Astrocyte (in vitro differentiated cells and primary cell): ENCODE measurements around the gene RNASEL. TPM values are rescaled to one million over a fixed set of nuclear protein-coding genes. Genes with fewer than 3 reads are reported as not detected.

Experiments used
- DNase-seq: peaks from one replicate; pipeline ENCODE4 v3.0.0-alpha.2; 2010; ENCODE audit warnings: low read depth
- FAIRE-seq: peaks from 2 replicates; lab custom pipeline; 2011; peaks lifted over from hg19 to GRCh38; lab: Jason Lieb, UNC
- H2AFZ ChIP-seq: 2 replicates; pipeline ENCODE4 v1.6.0; 2012; ENCODE audit warnings: low read depth, low read length, inconsistent platforms
- H3K27ac ChIP-seq: 2 replicates; pipeline ENCODE4 v1.5.1; 2011; ENCODE audit warnings: low read depth, low read length, inconsistent platforms
- H3K27me3 ChIP-seq: 2 replicates; pipeline ENCODE4 v1.6.0; 2011; ENCODE audit warnings: low read length, inconsistent platforms; ENCODE audit not compliant: insufficient read depth
- H3K36me3 ChIP-seq: 2 replicates; pipeline ENCODE4 v1.5.1; 2011; ENCODE audit warnings: low read length, inconsistent platforms; ENCODE audit not compliant: insufficient read depth
- H3K4me1 ChIP-seq: 2 replicates; pipeline ENCODE4 v1.5.1; 2011; ENCODE audit warnings: low read length, inconsistent platforms; ENCODE audit not compliant: insufficient read depth
- H3K4me2 ChIP-seq: 2 replicates; pipeline ENCODE4 v1.6.0; 2012; ENCODE audit warnings: low read length, inconsistent platforms
- H3K4me3 ChIP-seq: 2 replicates; pipeline ENCODE4 v1.5.1; 2011; ENCODE audit warnings: low read depth, mild to moderate bottlenecking, low read length, inconsistent platforms; ENCODE audit not compliant: insufficient read depth
- H3K79me2 ChIP-seq: 2 replicates; pipeline ENCODE4 v1.6.0; 2012; ENCODE audit warnings: mild to moderate bottlenecking, low read length, inconsistent platforms; ENCODE audit not compliant: insufficient read depth
- H3K9ac ChIP-seq: 2 replicates; pipeline ENCODE4 v1.6.0; 2012; ENCODE audit warnings: mild to moderate bottlenecking, low read length, inconsistent platforms
- H3K9me3 ChIP-seq: 2 replicates; pipeline ENCODE4 v1.5.1; 2012; ENCODE audit warnings: low read depth, mild to moderate bottlenecking, low read length, inconsistent platforms; ENCODE audit not compliant: insufficient read depth
- H4K20me1 ChIP-seq: 2 replicates; pipeline ENCODE4 v1.6.0; 2012; ENCODE audit warnings: low read length, inconsistent platforms; ENCODE audit not compliant: insufficient read depth
- H3K27ac Mint-ChIP-seq: one replicate; pipeline ENCODE4 v1.8.0; 2021; ENCODE audit warnings: mild to moderate bottlenecking, mixed read lengths; ENCODE audit not compliant: unreplicated experiment
- H3K27me3 Mint-ChIP-seq: one replicate; pipeline ENCODE4 v1.8.0; 2021; ENCODE audit warnings: low read depth, mixed read lengths; ENCODE audit not compliant: unreplicated experiment
- H3K36me3 Mint-ChIP-seq: one replicate; pipeline ENCODE4 v1.8.0; 2021; ENCODE audit warnings: low read depth, mixed read lengths; ENCODE audit not compliant: unreplicated experiment
- H3K4me1 Mint-ChIP-seq: one replicate; pipeline ENCODE4 v1.8.0; 2021; ENCODE audit warnings: low read depth, mixed read lengths; ENCODE audit not compliant: unreplicated experiment
- H3K4me3 Mint-ChIP-seq: one replicate; pipeline ENCODE4 v1.8.0; 2021; ENCODE audit warnings: mild to moderate bottlenecking, moderate library complexity, mixed read lengths; ENCODE audit not compliant: unreplicated experiment
- H3K9me3 Mint-ChIP-seq: one replicate; pipeline ENCODE4 v1.8.0; 2021; ENCODE audit warnings: mild to moderate bottlenecking, mixed read lengths; ENCODE audit not compliant: unreplicated experiment
- EZH2 ChIP-seq: IDR thresholded peaks from 2 replicates; pipeline ENCODE4 v1.6.1; 2012; ENCODE audit warnings: mild to moderate bottlenecking, low read length, inconsistent platforms; ENCODE audit not compliant: insufficient read depth
- total RNA-seq: library from RNA; stranded (reverse); gene quantifications from 2 replicates; pipeline ENCODE4 v1.2.1, GENCODE V29; 2021
- TF ChIP-seq, protein P1 (sequence below): IDR thresholded peaks from 2 replicates; pipeline ENCODE4 v1.5.1; 2011; ENCODE audit warnings: low read depth, mild to moderate bottlenecking, inconsistent platforms, low read length, moderate library complexity; ENCODE audit not compliant: insufficient read depth

The RNASEL gene
- total RNA-seq, 1 donor from 2014 or later = 1.8 TPM

DNA sequence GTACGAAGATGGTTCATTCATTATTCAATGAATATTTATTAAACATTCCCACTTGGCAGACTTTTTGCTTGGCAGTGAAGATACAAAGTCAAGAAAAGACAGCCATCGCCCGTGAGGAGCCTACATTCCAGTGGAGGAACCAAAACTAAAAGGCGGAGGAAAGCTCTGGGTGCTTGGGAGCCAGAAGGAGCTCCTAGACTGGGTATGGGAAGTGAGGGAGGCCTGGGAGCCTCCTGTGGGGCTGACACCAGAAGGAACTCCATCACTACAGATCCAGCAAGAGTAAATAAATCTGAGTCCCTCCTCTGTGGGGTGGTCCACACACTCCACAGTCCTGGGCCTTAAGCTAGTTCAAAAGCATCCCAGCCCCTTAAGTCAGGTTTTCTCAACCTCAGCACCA lies 14.9 kb downstream of the RNASEL start:
- Mint-ChIP-seq H3K27ac (no peak overlapping the region), H3K9me3 (no peaks in the 10 kb centered on the region), H3K4me3 (no peak overlapping the region), H3K36me3 (no peaks in the 10 kb centered on the region), H3K4me1 (peaks cover 8% of the 10 kb centered on the region), H3K27me3 (no peaks in the 10 kb centered on the region)
- Histone ChIP-seq H3K27ac (no peak overlapping the region), H3K4me1 (peaks cover 4% of the 10 kb centered on the region), H2AFZ (no peak overlapping the region), H3K4me3 (no peak overlapping the region), H3K9me3 (no peaks in the 10 kb centered on the region), H3K4me2 (no peak overlapping the region), H4K20me1 (no peaks in the 10 kb centered on the region), H3K27me3 (no peaks in the 10 kb centered on the region), H3K79me2 (no peaks in the 10 kb centered on the region), H3K9ac (no peak overlapping the region), H3K36me3 (no peaks in the 10 kb centered on the region)
- TF ChIP-seq, protein P1, sequence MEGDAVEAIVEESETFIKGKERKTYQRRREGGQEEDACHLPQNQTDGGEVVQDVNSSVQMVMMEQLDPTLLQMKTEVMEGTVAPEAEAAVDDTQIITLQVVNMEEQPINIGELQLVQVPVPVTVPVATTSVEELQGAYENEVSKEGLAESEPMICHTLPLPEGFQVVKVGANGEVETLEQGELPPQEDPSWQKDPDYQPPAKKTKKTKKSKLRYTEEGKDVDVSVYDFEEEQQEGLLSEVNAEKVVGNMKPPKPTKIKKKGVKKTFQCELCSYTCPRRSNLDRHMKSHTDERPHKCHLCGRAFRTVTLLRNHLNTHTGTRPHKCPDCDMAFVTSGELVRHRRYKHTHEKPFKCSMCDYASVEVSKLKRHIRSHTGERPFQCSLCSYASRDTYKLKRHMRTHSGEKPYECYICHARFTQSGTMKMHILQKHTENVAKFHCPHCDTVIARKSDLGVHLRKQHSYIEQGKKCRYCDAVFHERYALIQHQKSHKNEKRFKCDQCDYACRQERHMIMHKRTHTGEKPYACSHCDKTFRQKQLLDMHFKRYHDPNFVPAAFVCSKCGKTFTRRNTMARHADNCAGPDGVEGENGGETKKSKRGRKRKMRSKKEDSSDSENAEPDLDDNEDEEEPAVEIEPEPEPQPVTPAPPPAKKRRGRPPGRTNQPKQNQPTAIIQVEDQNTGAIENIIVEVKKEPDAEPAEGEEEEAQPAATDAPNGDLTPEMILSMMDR = no peak
- TF ChIP-seq EZH2 = no peak
- no peak for DNase-seq
- FAIRE-seq = no peak

DNA sequence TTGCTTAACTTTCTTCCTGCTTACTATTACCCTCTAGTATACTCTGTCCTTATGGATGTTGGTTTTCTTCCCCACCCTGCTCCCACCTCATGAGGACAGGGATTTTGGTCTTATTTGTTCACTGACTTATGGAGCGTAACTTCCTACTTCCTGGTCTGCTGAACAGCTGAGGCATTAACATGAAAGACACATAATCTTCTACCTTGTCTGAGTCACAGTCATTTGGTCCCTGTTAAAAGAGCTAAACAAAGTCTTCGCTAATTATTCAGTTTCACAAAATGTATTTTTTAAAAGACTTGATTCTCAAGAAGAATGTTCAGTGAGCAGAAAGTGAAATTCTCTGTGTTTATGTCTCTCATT lies 18.5 kb downstream of the RNASEL start:
- H3K79me2 ChIP-seq = no peaks in the 10 kb centered on the region
- Mint-ChIP-seq H3K36me3 (no peaks in the 10 kb centered on the region), H3K27ac (no peak overlapping the region), H3K4me3 (no peak overlapping the region), H3K4me1 (peaks cover 3% of the 10 kb centered on the region), H3K9me3 (no peaks in the 10 kb centered on the region), H3K27me3 (no peaks in the 10 kb centered on the region)
- no peaks in the 10 kb centered on the region for H3K36me3 ChIP-seq
- DNase-seq (no peak), FAIRE-seq (no peak)
- no peak overlapping the region for H3K4me3 ChIP-seq
- no peaks in the 10 kb centered on the region for H4K20me1 ChIP-seq
- H3K4me1 ChIP-seq = peaks cover 1% of the 10 kb centered on the region
- H3K27ac ChIP-seq = no peak overlapping the region
- TF ChIP-seq, protein P1 = no peak
- TF ChIP-seq EZH2 = no peak
- H3K9ac ChIP-seq = no peak overlapping the region
- no peaks in the 10 kb centered on the region for H3K9me3 ChIP-seq
- H2AFZ ChIP-seq = no peak overlapping the region
- no peaks in the 10 kb centered on the region for H3K27me3 ChIP-seq
- no peak overlapping the region for H3K4me2 ChIP-seq

DNA sequence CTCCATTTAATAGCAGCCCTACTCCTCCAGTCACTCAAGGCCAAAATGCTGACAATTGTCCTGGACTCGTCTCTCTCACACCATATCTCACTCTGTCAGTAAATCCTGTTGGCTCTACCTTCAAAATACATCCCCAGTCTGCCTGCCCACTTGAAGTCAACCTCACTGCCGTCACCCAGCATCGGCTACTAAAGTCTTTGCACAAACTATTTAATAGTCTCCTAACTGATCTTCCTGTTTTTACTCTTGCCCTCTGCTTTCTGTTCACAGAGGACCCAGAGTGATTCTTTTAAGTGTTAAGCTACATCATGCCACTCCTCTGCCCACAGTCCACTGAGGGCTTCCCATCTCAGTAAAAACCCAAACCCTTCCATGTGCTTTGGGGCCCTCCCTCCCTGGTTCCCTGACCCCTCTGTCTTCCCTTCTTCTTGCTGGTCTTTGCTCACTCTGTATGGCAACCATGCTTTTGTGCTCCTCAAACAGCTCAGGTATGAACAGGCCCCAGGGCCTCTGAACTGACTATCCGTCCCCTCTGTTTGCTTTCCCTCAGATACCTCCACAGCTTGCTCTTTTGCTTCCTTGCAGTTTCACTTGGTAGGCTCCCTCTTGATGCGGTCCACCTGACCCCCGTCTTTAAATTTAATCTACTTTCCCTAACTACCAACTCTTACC lies 19.0 kb downstream of the RNASEL start:
- Mint-ChIP-seq H3K36me3 (no peaks in the 10 kb centered on the region), H3K4me1 (peaks cover 2% of the 10 kb centered on the region), H3K4me3 (no peak overlapping the region), H3K9me3 (no peaks in the 10 kb centered on the region), H3K27me3 (no peaks in the 10 kb centered on the region), H3K27ac (no peak overlapping the region)
- Histone ChIP-seq H3K4me3 (no peak overlapping the region), H3K27ac (no peak overlapping the region), H3K79me2 (no peaks in the 10 kb centered on the region), H3K9ac (no peak overlapping the region), H3K4me2 (no peak overlapping the region), H3K4me1 (no peaks in the 10 kb centered on the region), H2AFZ (no peak overlapping the region), H4K20me1 (no peaks in the 10 kb centered on the region), H3K27me3 (no peaks in the 10 kb centered on the region), H3K9me3 (no peaks in the 10 kb centered on the region), H3K36me3 (no peaks in the 10 kb centered on the region)
- no peak for FAIRE-seq
- no peak for DNase-seq
- TF ChIP-seq, protein P1 = no peak
- TF ChIP-seq EZH2 = no peak
